ENCODE measurements around the gene ISOC2.

Gene ISOC2

GRCh38 chr19:55473225-55474012 lies 12.0 kb upstream of the ISOC2 start:
- Mint-ChIP-seq H3K27ac (no peak overlapping the region), H3K27me3 (no peaks in the 10 kb centered on the region), H3K4me1 (peaks cover 26% of the 10 kb centered on the region), H3K4me3 (no peak overlapping the region), H3K9me3 (no peaks in the 10 kb centered on the region)
- no peak for ATAC-seq
- DNase-seq = no peak

DNA sequence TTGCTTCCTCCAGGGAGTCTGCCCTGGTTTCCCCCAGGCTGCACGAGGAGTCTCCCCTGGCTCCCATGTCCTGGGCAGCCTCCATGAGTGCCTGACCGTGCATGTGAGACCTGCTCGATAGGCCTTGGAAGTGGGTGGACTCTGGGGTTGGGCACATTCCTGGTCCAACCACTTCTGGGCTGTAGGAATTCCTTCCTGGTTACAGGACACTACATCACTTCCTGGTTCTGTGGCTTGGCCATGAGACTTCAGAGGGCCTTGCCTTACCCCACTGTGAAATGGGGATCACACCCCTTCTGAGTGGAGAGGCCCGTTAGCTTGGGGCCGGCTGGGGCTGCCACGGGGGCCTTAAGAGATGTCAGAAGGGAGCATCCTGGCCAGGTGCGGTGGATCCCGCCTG lies 11.0 kb upstream of the ISOC2 start:
- H3K4me3 Mint-ChIP-seq = no peak overlapping the region
- no peak for DNase-seq

DNA sequence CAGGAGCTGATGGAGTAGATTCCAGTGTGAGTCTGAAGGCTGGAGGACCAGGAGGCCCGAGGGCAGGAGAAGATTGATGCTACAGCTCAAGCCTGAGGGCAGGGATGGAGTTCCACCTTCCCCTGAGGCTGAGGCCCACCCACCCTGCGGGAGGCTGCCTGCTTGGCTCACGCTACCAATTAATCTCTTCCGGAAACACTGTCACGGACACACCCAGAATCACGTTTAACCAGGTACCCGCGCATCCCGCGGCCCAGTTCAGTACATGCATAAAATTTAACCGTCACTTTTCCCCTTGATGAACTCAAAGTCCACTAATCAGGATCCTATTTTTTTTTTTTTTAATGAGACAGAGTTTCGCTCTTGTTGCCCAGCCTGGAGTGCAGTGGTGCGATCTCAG lies 9.8 kb upstream of the ISOC2 start:
- no peak for ATAC-seq
- H3K9me3 Mint-ChIP-seq = no peaks in the 10 kb centered on the region
- H3K27me3 Mint-ChIP-seq = no peaks in the 10 kb centered on the region
- H3K4me3 Mint-ChIP-seq = no peak overlapping the region
- no peak overlapping the region for H3K27ac Mint-ChIP-seq
- no peak for DNase-seq
- peaks cover 11% of the 10 kb centered on the region for H3K4me1 Mint-ChIP-seq

More for the DNA sequence above, 11.0 kb upstream of the ISOC2 start:
- H3K4me1 Mint-ChIP-seq = peaks cover 17% of the 10 kb centered on the region
- H3K27ac Mint-ChIP-seq = no peak overlapping the region
- no peaks in the 10 kb centered on the region for H3K9me3 Mint-ChIP-seq
- no peaks in the 10 kb centered on the region for H3K27me3 Mint-ChIP-seq
- no peak for ATAC-seq

DNA sequence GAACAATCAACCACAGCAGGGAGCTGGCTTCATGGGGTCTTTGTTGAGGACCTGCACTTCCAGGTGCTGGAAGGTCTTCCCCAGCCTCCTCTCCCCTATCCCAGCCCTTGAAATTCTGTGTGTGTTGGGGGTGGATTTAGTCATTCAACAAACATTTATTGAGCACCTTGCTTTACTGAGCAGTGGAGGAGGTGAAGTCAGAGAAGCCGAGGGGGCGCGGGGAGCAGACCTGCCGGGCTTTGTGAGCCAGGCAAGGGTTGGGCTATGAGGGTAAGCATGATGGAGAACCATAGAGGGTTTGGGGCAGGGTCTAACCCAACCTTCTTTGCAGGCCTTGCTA lies 6.6 kb upstream of the ISOC2 start:
- no peak for DNase-seq
- Mint-ChIP-seq H3K27ac (no peak overlapping the region), H3K4me1 (peaks cover under 1% of the 10 kb centered on the region), H3K9me3 (no peaks in the 10 kb centered on the region), H3K4me3 (no peak overlapping the region), H3K27me3 (no peaks in the 10 kb centered on the region)
- peak; percentile 31 for ATAC-seq

DNA sequence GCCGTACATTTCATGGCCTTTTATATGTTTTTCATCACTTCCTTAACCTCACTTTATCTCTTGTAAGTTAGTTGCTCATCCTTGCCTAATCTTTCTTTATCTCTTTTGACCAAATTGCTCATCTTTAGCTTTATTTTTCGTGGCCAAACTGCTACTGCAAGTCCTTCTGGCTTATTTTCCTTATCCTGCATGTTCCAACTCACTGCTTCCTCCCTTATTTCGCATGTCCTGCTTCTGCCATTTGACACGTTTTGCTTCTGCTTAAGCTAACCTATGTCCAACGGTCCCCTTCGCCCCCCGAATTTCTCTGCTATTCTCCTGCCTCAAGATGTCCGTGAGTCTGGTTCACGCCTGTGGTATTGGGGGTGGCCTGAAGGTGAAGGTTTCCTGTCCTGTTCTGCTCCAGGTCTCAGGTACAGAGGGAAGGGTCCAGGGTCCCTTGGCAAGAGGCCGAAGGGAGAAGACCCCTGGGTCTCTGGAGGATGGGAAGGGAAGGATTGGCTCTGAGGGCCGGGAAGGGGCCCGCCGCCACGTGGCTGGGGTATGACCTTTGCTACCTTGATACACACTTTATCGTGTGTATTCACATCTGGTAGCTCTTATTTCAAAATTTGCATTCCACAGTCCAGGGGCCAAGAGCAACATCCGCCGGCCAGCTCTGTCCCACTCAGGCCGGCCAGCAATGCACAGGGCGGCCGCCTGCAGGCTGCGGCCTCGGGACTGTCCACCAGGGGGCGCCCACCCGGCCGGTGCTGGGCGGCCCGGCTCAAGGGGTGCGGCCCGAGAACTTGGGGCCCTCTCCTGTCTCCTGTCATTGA lies 6.0 kb upstream of the ISOC2 start:
- Mint-ChIP-seq H3K27ac (no peak overlapping the region), H3K4me1 (peaks cover 6% of the 10 kb centered on the region), H3K9me3 (no peaks in the 10 kb centered on the region), H3K4me3 (no peak overlapping the region), H3K27me3 (no peaks in the 10 kb centered on the region)
- peak; percentile 88 for ATAC-seq
- DNase-seq = peak; percentile 62 to 74

- no peak overlapping the region for H3K27ac Mint-ChIP-seq
- no peaks in the 10 kb centered on the region for H3K9me3 Mint-ChIP-seq
- peaks cover 16% of the 10 kb centered on the region for H3K4me1 Mint-ChIP-seq
- DNase-seq = no peak
- no peak for ATAC-seq
- no peaks in the 10 kb centered on the region for H3K27me3 Mint-ChIP-seq
- no peak overlapping the region for H3K4me3 Mint-ChIP-seq
Measured at GRCh38 chr19:55466241-55466614, 4.8 kb upstream of the ISOC2 start.

DNA sequence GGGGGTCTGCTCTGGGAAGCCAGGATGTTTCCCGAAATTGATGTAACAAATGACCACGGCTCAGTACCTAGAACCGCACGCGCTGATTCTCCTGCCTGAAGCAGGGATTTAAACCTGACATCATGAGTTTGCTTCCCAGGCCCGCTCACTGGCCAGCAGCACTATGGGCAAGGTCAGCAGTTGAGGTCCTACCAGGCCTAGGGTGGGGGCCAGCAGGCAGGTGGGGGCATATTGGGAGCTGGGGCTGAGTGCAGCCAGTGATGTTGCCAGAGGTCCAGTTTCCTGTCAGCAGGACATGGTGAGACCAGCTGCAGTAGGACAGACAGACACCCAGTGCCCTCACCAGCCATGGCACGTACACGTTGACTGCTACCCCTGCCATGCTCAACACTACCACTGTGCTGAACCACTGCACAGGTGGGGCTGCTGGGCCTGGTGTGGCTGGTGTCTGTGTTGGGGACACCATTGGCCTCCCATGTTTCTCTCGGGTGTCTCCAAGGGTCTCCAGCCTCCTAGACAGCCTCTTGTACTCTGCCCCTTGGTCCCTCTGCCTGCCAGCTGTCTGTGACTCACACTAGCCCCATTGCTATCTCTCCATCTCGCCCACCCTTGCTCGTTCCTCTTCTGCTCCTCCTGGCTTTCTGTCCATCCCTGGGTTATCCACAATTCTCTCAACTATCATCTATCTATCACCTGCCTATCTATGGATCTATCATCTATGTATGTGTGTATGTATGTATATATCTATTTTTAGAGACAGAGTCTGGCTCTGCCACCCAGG lies 4.2 kb upstream of the ISOC2 start:
- Mint-ChIP-seq H3K27me3 (no peaks in the 10 kb centered on the region), H3K4me1 (peaks cover 22% of the 10 kb centered on the region), H3K27ac (no peak overlapping the region), H3K4me3 (no peak overlapping the region), H3K9me3 (no peaks in the 10 kb centered on the region)
- ATAC-seq = no peak
- DNase-seq = no peak

DNA sequence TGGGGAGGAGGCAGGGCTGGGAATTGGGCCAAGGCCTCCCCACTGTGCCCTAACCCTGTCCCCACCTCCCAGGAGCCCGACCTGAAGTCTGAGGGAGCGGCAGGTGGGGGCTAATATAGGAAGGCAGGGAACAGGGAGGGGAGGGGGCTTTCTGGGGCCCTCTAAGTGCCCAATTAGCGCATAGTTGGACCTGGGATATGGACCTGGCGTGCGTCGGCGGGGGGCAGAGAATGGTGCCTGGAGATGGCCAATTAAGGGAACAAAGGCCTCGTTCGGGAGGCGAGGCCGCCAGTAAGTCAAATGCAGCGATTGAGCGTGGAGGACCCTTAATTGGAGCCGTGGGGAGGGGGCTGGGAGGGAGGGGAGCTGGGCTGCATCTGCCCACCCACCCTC lies 3.2 kb upstream of the ISOC2 start, which contains the start of gene C19orf85:
TSS of gene C19orf85 (minus strand) at position 90 of the 393 bp plus-strand sequence. CDS start 197 bp downstream, outside the sequence.
- ATAC-seq = no peak
- no peaks in the 10 kb centered on the region for H3K27me3 Mint-ChIP-seq
- no peak for DNase-seq
- H3K27ac Mint-ChIP-seq = no peak within 1 kb of the TSS
- no peak within 1 kb of the TSS for H3K4me3 Mint-ChIP-seq
- peaks cover 32% of the 10 kb centered on the region for H3K4me1 Mint-ChIP-seq
- H3K9me3 Mint-ChIP-seq = no peaks in the 10 kb centered on the region

- Mint-ChIP-seq H3K27me3 (no peaks in the 10 kb centered on the region), H3K9me3 (no peaks in the 10 kb centered on the region), H3K27ac (no peak overlapping the region), H3K4me1 (peaks cover 34% of the 10 kb centered on the region), H3K4me3 (no peak overlapping the region)
- DNase-seq (no peak), ATAC-seq (no peak)
Measured at GRCh38 chr19:55464039-55464661, 2.7 kb upstream of the ISOC2 start.

DNA sequence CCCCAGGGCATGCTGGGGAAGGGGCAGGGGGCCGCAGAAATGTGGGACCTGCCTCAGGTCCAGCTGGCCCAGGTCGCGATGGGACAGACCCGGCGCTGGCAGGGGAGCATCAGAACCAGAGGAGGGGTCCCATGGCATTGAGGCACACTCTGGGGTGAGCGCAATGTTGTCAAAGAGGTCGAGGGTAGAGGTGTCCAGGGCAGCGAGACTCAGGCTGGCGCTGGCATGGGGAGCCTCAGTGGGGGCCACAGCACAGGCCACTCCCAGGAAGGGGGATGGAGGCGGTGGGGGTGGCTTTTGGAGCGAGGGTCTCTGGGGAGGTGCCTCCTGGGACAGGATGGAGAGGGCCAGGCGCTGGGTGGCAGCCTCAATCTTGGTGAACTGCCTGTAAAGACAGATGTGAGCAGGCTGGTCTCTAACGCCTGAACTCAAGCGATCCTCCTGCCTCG lies 2.2 kb upstream of the ISOC2 start:
- Mint-ChIP-seq H3K27ac (no peak overlapping the region), H3K4me3 (no peak overlapping the region), H3K27me3 (no peaks in the 10 kb centered on the region), H3K4me1 (peaks cover 34% of the 10 kb centered on the region), H3K9me3 (no peaks in the 10 kb centered on the region)
- ATAC-seq (no peak), DNase-seq (no peak)

DNA sequence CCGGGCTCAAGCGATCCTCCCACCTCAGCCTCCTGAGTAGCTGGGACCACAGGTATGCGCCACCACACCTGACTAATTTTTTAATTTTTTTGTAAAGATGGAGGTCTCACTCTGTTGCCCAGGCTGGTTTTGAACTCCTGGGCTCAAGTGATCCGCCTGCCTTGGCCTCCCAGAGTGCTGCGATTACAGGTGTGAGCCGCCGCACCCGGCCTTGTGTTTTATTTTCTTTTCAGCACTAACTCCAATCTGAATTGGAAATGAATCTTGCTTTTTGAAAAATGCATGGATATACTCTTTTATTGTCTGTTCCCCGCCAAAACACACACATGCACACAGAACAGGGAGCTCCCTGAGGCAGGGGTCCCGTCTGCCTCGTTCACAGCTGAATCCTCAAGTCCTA lies 1.3 kb upstream of the ISOC2 start:
- no peak for DNase-seq
- Mint-ChIP-seq H3K4me1 (peaks cover 42% of the 10 kb centered on the region), H3K9me3 (no peaks in the 10 kb centered on the region), H3K4me3 (peak overlapping the region; percentile 94 to 98), H3K27ac (no peak overlapping the region), H3K27me3 (no peaks in the 10 kb centered on the region)
- no peak for ATAC-seq

- Mint-ChIP-seq H3K4me3 (peak overlapping the region; percentile 94 to 98), H3K9me3 (no peaks in the 10 kb centered on the region), H3K27ac (peak overlapping the region; percentile 69 to 81), H3K4me1 (peaks cover 44% of the 10 kb centered on the region), H3K27me3 (no peaks in the 10 kb centered on the region)
- DNase-seq = no peak
- no peak for ATAC-seq
Measured at GRCh38 chr19:55461974-55462626, 658 bp upstream of the ISOC2 start.

GRCh38 chr19:55460670-55461258 lies 678 bp downstream of the ISOC2 start:
- DNase-seq (peak in 1 of 2 donors; percentile 47), ATAC-seq (peak; percentile 21)
- peaks cover 44% of the 10 kb centered on the region for H3K4me1 Mint-ChIP-seq
- H3K9me3 Mint-ChIP-seq = no peaks in the 10 kb centered on the region
- H3K27ac Mint-ChIP-seq = peak overlapping the region; percentile 40 to 90
- H3K27me3 Mint-ChIP-seq = no peaks in the 10 kb centered on the region
- H3K4me3 Mint-ChIP-seq = peak overlapping the region; percentile 94 to 98

- H3K4me1 Mint-ChIP-seq = peaks cover 44% of the 10 kb centered on the region
- ATAC-seq (no peak), DNase-seq (no peak)
- peak overlapping the region in 1 of 2 donors; percentile 27 for H3K27ac Mint-ChIP-seq
- no peaks in the 10 kb centered on the region for H3K9me3 Mint-ChIP-seq
- no peaks in the 10 kb centered on the region for H3K27me3 Mint-ChIP-seq
- H3K4me3 Mint-ChIP-seq = peak overlapping the region; percentile 94 to 98
Measured at GRCh38 chr19:55459950-55460657, 1.3 kb downstream of the ISOC2 start.

Measured in stimulated activated naive CD8-positive, alpha-beta T cell treated with anti-CD3 and anti-CD28 coated beads, Interleukin-15, amount 100 ng/mL, for 72 hours (primary cell).